Measurements from ENCODE around the gene HTR2B.

DNA sequence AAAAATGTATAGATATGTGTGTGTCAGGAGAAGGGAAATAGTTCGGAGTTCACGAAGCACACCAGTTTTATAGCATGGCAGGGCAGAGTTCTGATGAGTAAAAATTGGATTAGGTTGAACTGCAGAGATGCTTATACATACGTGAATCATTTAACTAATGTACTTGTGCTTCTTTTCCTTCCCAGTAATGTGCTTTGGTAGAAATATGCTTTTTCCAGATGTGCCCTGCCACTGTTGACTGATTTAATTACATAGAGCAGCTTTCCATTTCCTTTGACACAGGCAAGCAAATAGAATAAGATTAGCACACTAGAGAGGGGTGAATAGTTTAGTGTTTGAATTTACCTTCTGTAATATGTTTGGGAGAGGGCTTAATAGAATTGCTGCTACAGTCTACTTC is 44.6 kb upstream of the HTR2B start:
- TF ChIP-seq, protein P1, sequence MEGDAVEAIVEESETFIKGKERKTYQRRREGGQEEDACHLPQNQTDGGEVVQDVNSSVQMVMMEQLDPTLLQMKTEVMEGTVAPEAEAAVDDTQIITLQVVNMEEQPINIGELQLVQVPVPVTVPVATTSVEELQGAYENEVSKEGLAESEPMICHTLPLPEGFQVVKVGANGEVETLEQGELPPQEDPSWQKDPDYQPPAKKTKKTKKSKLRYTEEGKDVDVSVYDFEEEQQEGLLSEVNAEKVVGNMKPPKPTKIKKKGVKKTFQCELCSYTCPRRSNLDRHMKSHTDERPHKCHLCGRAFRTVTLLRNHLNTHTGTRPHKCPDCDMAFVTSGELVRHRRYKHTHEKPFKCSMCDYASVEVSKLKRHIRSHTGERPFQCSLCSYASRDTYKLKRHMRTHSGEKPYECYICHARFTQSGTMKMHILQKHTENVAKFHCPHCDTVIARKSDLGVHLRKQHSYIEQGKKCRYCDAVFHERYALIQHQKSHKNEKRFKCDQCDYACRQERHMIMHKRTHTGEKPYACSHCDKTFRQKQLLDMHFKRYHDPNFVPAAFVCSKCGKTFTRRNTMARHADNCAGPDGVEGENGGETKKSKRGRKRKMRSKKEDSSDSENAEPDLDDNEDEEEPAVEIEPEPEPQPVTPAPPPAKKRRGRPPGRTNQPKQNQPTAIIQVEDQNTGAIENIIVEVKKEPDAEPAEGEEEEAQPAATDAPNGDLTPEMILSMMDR (IDR thresholded peaks at IDR 0.05; ENCODE audit: low read depth, low read length) = no peak
- no peak for TF ChIP-seq POLR2A (IDR thresholded peaks at IDR 0.05; ENCODE audit: extremely low read depth, insufficient read length)
- TF ChIP-seq MAX (IDR thresholded peaks at IDR 0.05; ENCODE audit: low read depth, low read length) = no peak

All from NB4 (cell line).